SHP77 treated with DMSO at 0.1 percent for 48 hours (cell line): Measurements from ENCODE around the gene RNASEH2B.

Source experiments
- DNase-seq: peaks from one replicate; lab custom pipeline; 2025; lab: John Stamatoyannopoulos, UW

Gene RNASEH2B

GRCh38 chr13:50940509-50940908, 30.9 kb downstream of the RNASEH2B start:
- DNase-seq, result no peak

GRCh38 chr13:50941146-50941545, 31.6 kb downstream of the RNASEH2B start:
- no peak for DNase-seq

- no peak for DNase-seq
These were observed 33.2 kb downstream of the RNASEH2B start for GRCh38 chr13:50942630-50943311.

GRCh38 chr13:50945669-50946068, 36.1 kb downstream of the RNASEH2B start:
- no peak for DNase-seq

GRCh38 chr13:50948601-50949000, 39.0 kb downstream of the RNASEH2B start:
- no peak for DNase-seq

GRCh38 chr13:50950849-50951248, 41.3 kb downstream of the RNASEH2B start:
- DNase-seq, result no peak

- DNase-seq, result no peak
These were observed 41.8 kb downstream of the RNASEH2B start for GRCh38 chr13:50951366-50951765.

GRCh38 chr13:50955241-50955640, 45.6 kb downstream of the RNASEH2B start:
- no peak for DNase-seq

- no peak for DNase-seq
These were observed 46.2 kb downstream of the RNASEH2B start for GRCh38 chr13:50955798-50956197.

GRCh38 chr13:50957620-50958019, 48.0 kb downstream of the RNASEH2B start:
- DNase-seq, result no peak

- no peak for DNase-seq
These were observed 60.1 kb downstream of the RNASEH2B start for GRCh38 chr13:50969691-50970090.

GRCh38 chr13:50970956-50971355, 61.4 kb downstream of the RNASEH2B start:
- no peak for DNase-seq

GRCh38 chr13:50974268-50974667, 64.7 kb downstream of the RNASEH2B start:
- DNase-seq, result no peak

- no peak for DNase-seq
These were observed 69.6 kb downstream of the RNASEH2B start for GRCh38 chr13:50979187-50979586.

- no peak for DNase-seq
These were observed 72.1 kb downstream of the RNASEH2B start for GRCh38 chr13:50981686-50982085.

GRCh38 chr13:50989476-50989875, 79.9 kb downstream of the RNASEH2B start:
- DNase-seq, result peak; percentile 54

- no peak for DNase-seq
These were observed 80.7 kb downstream of the RNASEH2B start for GRCh38 chr13:50990065-50990817.

GRCh38 chr13:50990818-50991506, 81.4 kb downstream of the RNASEH2B start:
- DNase-seq, result no peak

GRCh38 chr13:50991579-50992521, 82.3 kb downstream of the RNASEH2B start:
- no peak for DNase-seq

GRCh38 chr13:50993371-50993770, 83.8 kb downstream of the RNASEH2B start:
- no peak for DNase-seq

- DNase-seq, result no peak
These were observed 84.3 kb downstream of the RNASEH2B start for GRCh38 chr13:50993934-50994333.

GRCh38 chr13:50994651-50995050, 85.1 kb downstream of the RNASEH2B start:
- no peak for DNase-seq
